H1 (cell line): ENCODE measurements around the gene NPTN. TPM values are rescaled to one million over a fixed set of nuclear protein-coding genes. Genes with fewer than 3 reads are reported as not detected.

Experiments used
- CTCF ChIA-PET: fragments of 300-600 bp; sonication (Branson Sonifier 250); formaldehyde crosslinking; loops from one replicate; lab custom pipeline; 2021; ENCODE audit not compliant: partially characterized antibody; lab: Charles Lee
- POLR2A ChIA-PET: fragments of 300-600 bp; sonication (Branson Sonifier 250); formaldehyde crosslinking; loops from one replicate; lab custom pipeline; 2021; ENCODE audit warnings: inconsistent platforms; ENCODE audit not compliant: partially characterized antibody; lab: Charles Lee
- DNase-seq, 2 experiments: peaks; one replicate each; pipeline versions ENCODE4 v3.0.0 to v3.0.0-alpha.2; 2010 to 2022; ENCODE audit warnings: low spot score in 2 of 2, low read depth in 1 of 2, mixed read lengths in 1 of 2
- FAIRE-seq: peaks from 2 replicates; lab custom pipeline; 2011; peaks lifted over from hg19 to GRCh38; lab: Jason Lieb, UNC
- H2AFZ ChIP-seq: 2 replicates; pipeline ENCODE4 v1.8.1; 2012; ENCODE audit warnings: low read length, inconsistent platforms
- H2AK5ac ChIP-seq: 2 replicates; pipeline ENCODE4 v1.6.1; 2013; ENCODE audit warnings: low read depth, low read length
- H2BK120ac ChIP-seq: replicated peaks from 2 replicates; pipeline ENCODE3; 2013; ENCODE audit warnings: low read depth, low read length, inconsistent platforms
- H2BK12ac ChIP-seq: 2 replicates; pipeline ENCODE4 v1.6.1; 2013; ENCODE audit warnings: low read depth, low read length
- H2BK15ac ChIP-seq: 2 replicates; pipeline ENCODE4 v1.6.1; 2013; ENCODE audit warnings: low read length
- H2BK20ac ChIP-seq: 2 replicates; pipeline ENCODE4 v1.6.1; 2013; ENCODE audit warnings: low read length
- H2BK5ac ChIP-seq: 2 replicates; pipeline ENCODE4 v1.6.1; 2013; ENCODE audit warnings: low read depth, low read length
- H3K14ac ChIP-seq: 2 replicates; pipeline ENCODE4 v1.6.1; 2013; ENCODE audit warnings: inconsistent platforms; ENCODE audit not compliant: insufficient read length
- H3K18ac ChIP-seq: 2 replicates; pipeline ENCODE4 v1.6.1; 2013; ENCODE audit warnings: low read length; ENCODE audit errors: extremely low read depth
- H3K23ac ChIP-seq: 2 replicates; pipeline ENCODE4 v1.6.1; 2013; ENCODE audit warnings: inconsistent platforms; ENCODE audit not compliant: insufficient read length
- H3K23me2 ChIP-seq: 2 replicates; pipeline ENCODE4 v1.6.1; 2013; ENCODE audit warnings: low read depth, low read length
- H3K27ac ChIP-seq: 2 replicates; pipeline ENCODE4 v1.6.1; 2011; ENCODE audit warnings: low read depth, low read length, inconsistent platforms
- H3K27me3 ChIP-seq, 4 experiments: replicated peaks in 1 of 4; 1 replicate in 1 of 4; 2 replicates in 3 of 4; pipeline versions ENCODE4 v1.6.1 to v1.8.1; 2011 to 2013; ENCODE audit warnings: low read length in 3 of 4, mild to moderate bottlenecking in 3 of 4, inconsistent platforms in 2 of 4, mixed read lengths in 2 of 4, moderate library complexity in 1 of 4; ENCODE audit not compliant: control insufficient read depth in 3 of 4, insufficient read depth in 3 of 4; ENCODE audit errors: extremely low read depth in 1 of 4
- H3K36me3 ChIP-seq, 4 experiments: 2 replicates each; pipeline versions ENCODE4 v1.6.1 to v1.8.1; 2011 to 2013; ENCODE audit warnings: mild to moderate bottlenecking in 4 of 4, low read length in 3 of 4, moderate library complexity in 2 of 4, control low read depth in 1 of 4, inconsistent platforms in 1 of 4; ENCODE audit not compliant: insufficient read depth in 4 of 4, control insufficient read depth in 2 of 4
- H3K4ac ChIP-seq: replicated peaks from 2 replicates; pipeline ENCODE3; 2013; ENCODE audit warnings: low read length, low read depth, mixed read lengths, inconsistent platforms; ENCODE audit not compliant: insufficient read length
- H3K4me1 ChIP-seq, 4 experiments: replicated peaks in 1 of 4; 1 replicate in 1 of 4; 2 replicates in 3 of 4; pipeline versions ENCODE4 v1.6.1 to v1.8.1; 2011 to 2013; ENCODE audit warnings: low read length in 3 of 4, inconsistent platforms in 2 of 4, mixed read lengths in 1 of 4; ENCODE audit not compliant: insufficient read depth in 4 of 4, control insufficient read depth in 3 of 4
- H3K4me2 ChIP-seq, 2 experiments: 2 replicates each; pipeline versions ENCODE4 v1.6.1 to v1.8.1; 2011 to 2013; ENCODE audit warnings: low read depth in 2 of 2, low read length in 2 of 2, control low read depth in 1 of 2, inconsistent platforms in 1 of 2, mild to moderate bottlenecking in 1 of 2; ENCODE audit not compliant: insufficient read depth in 1 of 2
- H3K4me3 ChIP-seq, 4 experiments: fragments of 200-600, 300-600 bp in 1 of 4; sonication (generic), shearing (Covaris generic), sonication (Bioruptor Twin) in 1 of 4; 2 replicates each; pipeline versions ENCODE4 v1.5.1 to v1.8.1; 2011 to 2016; ENCODE audit warnings: low read length in 4 of 4, low read depth in 3 of 4, control low read depth in 2 of 4, inconsistent platforms in 2 of 4, mild to moderate bottlenecking in 2 of 4, mixed read lengths in 1 of 4, moderate library complexity in 1 of 4; ENCODE audit not compliant: insufficient read depth in 2 of 4; ENCODE audit errors: extremely low read depth in 1 of 4
- H3K56ac ChIP-seq: replicated peaks from 2 replicates; pipeline ENCODE3; 2013; ENCODE audit warnings: low read depth, mild to moderate bottlenecking, mixed read lengths, low read length, inconsistent platforms; ENCODE audit not compliant: insufficient read length
- H3K79me1 ChIP-seq: 2 replicates; pipeline ENCODE4 v1.6.1; 2013; ENCODE audit warnings: low read depth, low read length, control low read depth
- H3K79me2 ChIP-seq, 2 experiments: 2 replicates each; pipeline versions ENCODE4 v1.6.1 to v1.8.1; 2012 to 2013; ENCODE audit warnings: low read length in 2 of 2, mild to moderate bottlenecking in 2 of 2, inconsistent platforms in 1 of 2; ENCODE audit not compliant: insufficient read depth in 2 of 2, control insufficient read depth in 1 of 2
- H3K9ac ChIP-seq, 4 experiments: replicated peaks in 1 of 4; 1 replicate in 1 of 4; 2 replicates in 3 of 4; pipeline versions ENCODE4 v1.6.1 to v1.8.1; 2011 to 2013; ENCODE audit warnings: low read depth in 3 of 4, low read length in 3 of 4, control low read depth in 2 of 4, mild to moderate bottlenecking in 2 of 4, moderate library complexity in 2 of 4, inconsistent platforms in 1 of 4; ENCODE audit errors: extremely low read depth in 1 of 4
- H3K9me3 ChIP-seq, 2 experiments: 2 replicates each; pipeline versions ENCODE4 v1.6.1 to v1.8.1; 2012 to 2013; ENCODE audit warnings: mild to moderate bottlenecking in 2 of 2, moderate library complexity in 2 of 2, control low read depth in 1 of 2, inconsistent platforms in 1 of 2, low read depth in 1 of 2, low read length in 1 of 2, mixed read lengths in 1 of 2; ENCODE audit not compliant: insufficient read depth in 2 of 2
- H4K20me1 ChIP-seq, 2 experiments: replicated peaks in 1 of 2; 2 replicates each; pipeline versions ENCODE3 to v1.8.1; 2011 to 2013; ENCODE audit warnings: inconsistent platforms in 2 of 2, low read length in 2 of 2, mild to moderate bottlenecking in 1 of 2; ENCODE audit not compliant: insufficient read depth in 2 of 2, control insufficient read depth in 1 of 2
- H4K5ac ChIP-seq: 2 replicates; pipeline ENCODE4 v1.6.1; 2013; ENCODE audit warnings: low read length, low read depth, mixed read lengths, inconsistent platforms; ENCODE audit not compliant: insufficient read length
- H4K8ac ChIP-seq: 2 replicates; pipeline ENCODE4 v1.8.0; 2013; ENCODE audit warnings: mild to moderate bottlenecking, moderate library complexity, low read length, inconsistent platforms; ENCODE audit not compliant: insufficient read depth; ENCODE audit errors: extremely low read depth
- H4K91ac ChIP-seq: replicated peaks from 2 replicates; pipeline ENCODE3; 2013; ENCODE audit warnings: low read length, mixed read lengths, inconsistent platforms; ENCODE audit not compliant: insufficient read length
- BACH1 ChIP-seq: IDR thresholded peaks from 2 replicates; pipeline ENCODE4 v1.6.1; 2012; ENCODE audit warnings: low read length, improper control_type of control experiment
- EP300 ChIP-seq, 2 experiments: IDR thresholded peaks; 1 replicate in 1 of 2; 2 replicates in 1 of 2; pipeline ENCODE4 v1.6.1; 2011 to 2012; ENCODE audit warnings: low read depth in 2 of 2, low read length in 2 of 2, mild to moderate bottlenecking in 2 of 2, borderline replicate concordance in 1 of 2, inconsistent platforms in 1 of 2, moderate library complexity in 1 of 2
- POU5F1 ChIP-seq: IDR thresholded peaks from 2 replicates; pipeline ENCODE4 v1.6.1; 2011; ENCODE audit warnings: low read depth, mild to moderate bottlenecking, low read length, moderate library complexity
- WGBS, 2 experiments: shearing (Covaris generic) in 1 of 2; methylation state at CpG; one replicate each; pipeline versions ENCODE4 v1.1.6 to v1.1.7; 2013 to 2015; ENCODE audit warnings: low lambda C conversion rate in 2 of 2, mixed read lengths in 2 of 2, inconsistent platforms in 1 of 2, low coverage in 1 of 2, missing lambda C conversion rate in 1 of 2; ENCODE audit not compliant: insufficient replicate concordance in 2 of 2, insufficient coverage in 1 of 2, insufficient read length in 1 of 2; ENCODE audit errors: extremely low coverage in 1 of 2, missing lambda C conversion rate in 1 of 2; 5-methylcytosine and 5-hydroxymethylcytosine counted together
- polyA plus RNA-seq, 7 experiments: library from polyadenylated mRNA; depleted of rRNA in 3 of 7; stranded (reverse) in 5 of 7; unstranded in 2 of 7; fragments of >200 nt in 5 of 7; fragments of 200-250 nt in 2 of 7; gene quantifications; 1 replicate in 5 of 7; 2 replicates in 1 of 7; 4 replicates in 1 of 7; pipeline versions ENCODE4 v1.2.1 to v1.2.3, GENCODE V29; 2011 to 2013; ENCODE audit warnings: missing spikeins in 2 of 7, mixed read lengths in 2 of 7
- total RNA-seq: library from RNA; stranded (reverse); fragmentation: NEBNext Ultra II Directional; extraction: Animal tissue kit (Norgen Biotek cat#: 25700); gene quantifications from 2 replicates; pipeline ENCODE4 v1.2.1, GENCODE V29; 2021

The NPTN gene
- total and polyA plus RNA-seq, 2 of the 8 experiments (the other 6 are each of a cell fraction or from before 2014, with no cell fraction given), result 67.0 to 113 TPM

- Histone ChIP-seq H3K9me3 (no peaks in the 10 kb centered on the region), H3K18ac (no peak overlapping the region), H2BK5ac (no peak overlapping the region), H2BK12ac (no peak overlapping the region), H3K56ac (no peak overlapping the region), H3K23me2 (no peaks in the 10 kb centered on the region), H2BK15ac (no peak overlapping the region), H3K4ac (no peak overlapping the region), H3K79me1 (no peaks in the 10 kb centered on the region), H4K8ac (no peak overlapping the region), H3K36me3 (peaks cover 2 to 49% (median 25%) of the 10 kb centered on the region in 4 experiments; a peak in 6 of 8 replicates), H3K14ac (no peak overlapping the region), H2BK120ac (no peak overlapping the region), H4K91ac (no peak overlapping the region), H2BK20ac (no peak overlapping the region), H3K4me2 (no peak overlapping the region), H3K4me3 (no peak overlapping the region), H3K79me2 (peaks cover 2 to 3% of the 10 kb centered on the region in 2 experiments; a peak in 2 of 4 replicates), H4K5ac (no peak overlapping the region), H3K23ac (no peak overlapping the region), H2AK5ac (no peak overlapping the region), H3K9ac (no peak overlapping the region), H2AFZ (no peak overlapping the region), H3K27ac (no peak overlapping the region), H4K20me1 (peaks cover 4 to 10% of the 10 kb centered on the region in 2 experiments), H3K4me1 (peaks cover 0 to 3% (median 0%) of the 10 kb centered on the region in 4 experiments; a peak in 1 of 7 replicates), H3K27me3 (no peaks in the 10 kb centered on the region)
- ChIA-PET CTCF (interaction anchor here (0.6 to 1.2 kb wide), 5 partner anchors 23 to 198 kb away, joined by 3 to 4 read pairs (median 3); no protein-coding TSS in a partner anchor), POLR2A (interaction anchor here (0.9 kb wide), 1 partner anchor 34 kb away, joined by 3 read pairs; no protein-coding TSS in a partner anchor)
- 95% methylated on average over 3 of the region's 3 CpGs; no CpG with 5 or more reads in 1 of the 2 experiments for WGBS, 2 experiments
- no peak for FAIRE-seq
- DNase-seq, result no peak
- TF ChIP-seq POU5F1 (no peak), EP300 (IDR thresholded peaks at IDR 0.05; ENCODE audit: borderline replicate concordance in 1 of 2, low read depth in 2 of 2, low read length in 2 of 2) (no peak), BACH1 (no peak)
Observed at GRCh38 chr15:73583544-73583943, 49.6 kb downstream of the NPTN start.
